ENCODE data around the gene FARS2.

FARS2 gene

GRCh38 chr6:5772408-5773120 lies 511.3 kb downstream of the FARS2 start:
- TF ChIP-seq PKNOX1 (IDR thresholded peaks at IDR 0.05) (no peak), TARDBP (IDR thresholded peaks at IDR 0.05) (no peak), FOXK2 (IDR thresholded peaks at IDR 0.05) (no peak), CTBP1 (IDR thresholded peaks at IDR 0.05; ENCODE audit: borderline replicate concordance) (no peak), ZNF384 (IDR thresholded peaks at IDR 0.05) (no peak), ELF4 (IDR thresholded peaks at IDR 0.05) (no peak), SUZ12 (IDR thresholded peaks at IDR 0.05) (no peak), FOXA1 (IDR thresholded peaks at IDR 0.05) (no peak), NFRKB (IDR thresholded peaks at IDR 0.05) (no peak), HDGF (IDR thresholded peaks at IDR 0.05; ENCODE audit: borderline replicate concordance) (no peak), LEF1 (IDR thresholded peaks at IDR 0.05; ENCODE audit: borderline replicate concordance) (no peak), BHLHE40 (IDR thresholded peaks at IDR 0.05; ENCODE audit: borderline replicate concordance) (no peak), SP1 (IDR thresholded peaks at IDR 0.05) (no peak), FOXM1 (IDR thresholded peaks at IDR 0.05; ENCODE audit: borderline replicate concordance) (no peak), ARNT (IDR thresholded peaks at IDR 0.05) (no peak), L3MBTL2 (conservative IDR thresholded peaks at IDR 0.05) (no peak)
- DNase-seq (ENCODE audit: extremely low spot score): no peak
- CTCF ChIA-PET: no interaction called here
- POLR2A ChIA-PET: no interaction called here

- ChIA-PET CTCF (no interaction called here), POLR2A (no interaction called here)
- no peak for DNase-seq (ENCODE audit: extremely low spot score)
- no peak for TF ChIP-seq SUZ12 (IDR thresholded peaks at IDR 0.05)
- TF ChIP-seq BHLHE40 (IDR thresholded peaks at IDR 0.05; ENCODE audit: borderline replicate concordance): no peak
- TF ChIP-seq NFRKB (IDR thresholded peaks at IDR 0.05): no peak
- TF ChIP-seq LEF1 (IDR thresholded peaks at IDR 0.05; ENCODE audit: borderline replicate concordance): no peak
- TF ChIP-seq FOXA1 (IDR thresholded peaks at IDR 0.05): no peak
- no peak for TF ChIP-seq ZNF384 (IDR thresholded peaks at IDR 0.05)
- TF ChIP-seq PKNOX1 (IDR thresholded peaks at IDR 0.05): no peak
Observed at GRCh38 chr6:5776104-5776503, 514.8 kb downstream of the FARS2 start.

GRCh38 chr6:5776706-5777390 lies 515.5 kb downstream of the FARS2 start:
- ChIA-PET CTCF (no interaction called here), POLR2A (no interaction called here)
- TF ChIP-seq FOXA1 (IDR thresholded peaks at IDR 0.05) (no peak), SUZ12 (IDR thresholded peaks at IDR 0.05) (no peak), LEF1 (IDR thresholded peaks at IDR 0.05; ENCODE audit: borderline replicate concordance) (no peak), BHLHE40 (IDR thresholded peaks at IDR 0.05; ENCODE audit: borderline replicate concordance) (no peak), SP1 (IDR thresholded peaks at IDR 0.05) (no peak)
- DNase-seq (ENCODE audit: extremely low spot score): no peak

GRCh38 chr6:5778317-5778857 lies 517.1 kb downstream of the FARS2 start:
- POLR2A ChIA-PET: no interaction called here
- TF ChIP-seq L3MBTL2 (conservative IDR thresholded peaks at IDR 0.05) (no peak), ZNF384 (IDR thresholded peaks at IDR 0.05) (no peak), LEF1 (IDR thresholded peaks at IDR 0.05; ENCODE audit: borderline replicate concordance) (no peak), CTBP1 (IDR thresholded peaks at IDR 0.05; ENCODE audit: borderline replicate concordance) (no peak), FOXA1 (IDR thresholded peaks at IDR 0.05) (no peak), TARDBP (IDR thresholded peaks at IDR 0.05) (no peak), PKNOX1 (IDR thresholded peaks at IDR 0.05) (no peak), ARNT (IDR thresholded peaks at IDR 0.05) (no peak), NFRKB (IDR thresholded peaks at IDR 0.05) (no peak), BHLHE40 (IDR thresholded peaks at IDR 0.05; ENCODE audit: borderline replicate concordance) (no peak), ELF4 (IDR thresholded peaks at IDR 0.05) (no peak), FOXK2 (IDR thresholded peaks at IDR 0.05) (no peak), FOXM1 (IDR thresholded peaks at IDR 0.05; ENCODE audit: borderline replicate concordance) (no peak), SP1 (IDR thresholded peaks at IDR 0.05) (no peak), HDGF (IDR thresholded peaks at IDR 0.05; ENCODE audit: borderline replicate concordance) (no peak), SUZ12 (IDR thresholded peaks at IDR 0.05) (no peak)
- DNase-seq (ENCODE audit: extremely low spot score): no peak
- CTCF ChIA-PET: interaction anchor here (0.7 kb wide), 1 partner anchor 122 kb away, joined by 3 read pairs; no protein-coding TSS in a partner anchor

GRCh38 chr6:5778906-5779305 lies 517.6 kb downstream of the FARS2 start:
- TF ChIP-seq BHLHE40 (IDR thresholded peaks at IDR 0.05; ENCODE audit: borderline replicate concordance) (no peak), TARDBP (IDR thresholded peaks at IDR 0.05) (no peak), PKNOX1 (IDR thresholded peaks at IDR 0.05) (no peak), SUZ12 (IDR thresholded peaks at IDR 0.05) (no peak), NFRKB (IDR thresholded peaks at IDR 0.05) (no peak), LEF1 (IDR thresholded peaks at IDR 0.05; ENCODE audit: borderline replicate concordance) (no peak), FOXK2 (IDR thresholded peaks at IDR 0.05) (no peak), FOXA1 (IDR thresholded peaks at IDR 0.05) (no peak), ZNF384 (IDR thresholded peaks at IDR 0.05) (no peak), ELF4 (IDR thresholded peaks at IDR 0.05) (no peak), FOXM1 (IDR thresholded peaks at IDR 0.05; ENCODE audit: borderline replicate concordance) (no peak), L3MBTL2 (conservative IDR thresholded peaks at IDR 0.05) (no peak), SP1 (IDR thresholded peaks at IDR 0.05) (no peak), ARNT (IDR thresholded peaks at IDR 0.05) (no peak), HDGF (IDR thresholded peaks at IDR 0.05; ENCODE audit: borderline replicate concordance) (no peak), CTBP1 (IDR thresholded peaks at IDR 0.05; ENCODE audit: borderline replicate concordance) (no peak)
- ChIA-PET POLR2A (no interaction called here), CTCF (no interaction called here)
- no peak for DNase-seq (ENCODE audit: extremely low spot score)
